ENCODE results near the gene DENND1C. TPM values are rescaled to one million over a fixed set of nuclear protein-coding genes. Genes with fewer than 3 reads are reported as not detected.

DENND1C gene
- total RNA-seq, 2 experiments from 2014 or later = 58.2 to 61.2 TPM

DNA sequence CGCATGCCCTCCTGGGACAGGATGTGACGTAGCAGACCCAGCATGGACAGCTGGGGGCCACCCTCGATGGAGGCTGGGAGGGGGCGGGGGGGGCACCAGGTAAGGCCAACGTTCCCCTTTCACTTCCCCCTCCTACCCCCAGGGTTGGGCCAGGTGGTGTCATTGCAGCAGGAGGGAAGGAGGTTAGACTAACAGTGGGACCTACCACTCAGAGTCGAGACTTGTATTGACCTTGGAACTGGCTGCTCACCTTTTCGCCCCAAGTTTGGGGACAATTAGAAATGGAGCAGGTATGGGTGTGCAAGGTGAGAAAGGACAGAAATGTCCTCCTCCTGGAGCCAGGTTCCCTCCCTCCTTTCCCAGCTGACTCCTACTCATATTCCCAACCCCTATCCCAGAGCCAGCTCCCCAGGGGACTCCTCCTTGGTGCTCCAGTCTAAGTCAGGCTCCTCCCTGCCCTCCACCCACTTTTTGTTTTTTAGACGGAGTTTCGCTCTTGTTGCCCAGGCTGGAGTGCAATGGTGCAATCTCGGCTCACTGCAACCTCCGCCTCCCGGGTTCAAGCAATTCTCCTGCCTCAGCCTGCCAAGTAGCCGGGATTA lies 39.4 kb downstream of the DENND1C start:
- TF ChIP-seq, protein P1, sequence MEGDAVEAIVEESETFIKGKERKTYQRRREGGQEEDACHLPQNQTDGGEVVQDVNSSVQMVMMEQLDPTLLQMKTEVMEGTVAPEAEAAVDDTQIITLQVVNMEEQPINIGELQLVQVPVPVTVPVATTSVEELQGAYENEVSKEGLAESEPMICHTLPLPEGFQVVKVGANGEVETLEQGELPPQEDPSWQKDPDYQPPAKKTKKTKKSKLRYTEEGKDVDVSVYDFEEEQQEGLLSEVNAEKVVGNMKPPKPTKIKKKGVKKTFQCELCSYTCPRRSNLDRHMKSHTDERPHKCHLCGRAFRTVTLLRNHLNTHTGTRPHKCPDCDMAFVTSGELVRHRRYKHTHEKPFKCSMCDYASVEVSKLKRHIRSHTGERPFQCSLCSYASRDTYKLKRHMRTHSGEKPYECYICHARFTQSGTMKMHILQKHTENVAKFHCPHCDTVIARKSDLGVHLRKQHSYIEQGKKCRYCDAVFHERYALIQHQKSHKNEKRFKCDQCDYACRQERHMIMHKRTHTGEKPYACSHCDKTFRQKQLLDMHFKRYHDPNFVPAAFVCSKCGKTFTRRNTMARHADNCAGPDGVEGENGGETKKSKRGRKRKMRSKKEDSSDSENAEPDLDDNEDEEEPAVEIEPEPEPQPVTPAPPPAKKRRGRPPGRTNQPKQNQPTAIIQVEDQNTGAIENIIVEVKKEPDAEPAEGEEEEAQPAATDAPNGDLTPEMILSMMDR (IDR thresholded peaks at IDR 0.05) = no peak
- H3K36me3 Mint-ChIP-seq (ENCODE audit: low read depth) = no peaks in the 10 kb centered on the region
- POLR2A ChIA-PET = no interaction called here
- no peaks in the 10 kb centered on the region for H3K4me1 Mint-ChIP-seq (ENCODE audit: low read depth)
- H3K27me3 Mint-ChIP-seq = no peaks in the 10 kb centered on the region
- ATAC-seq = no peak
- intact Hi-C loops (cut with micrococcal nuclease) = no loop called here
- no peak overlapping the region for H3K27ac Mint-ChIP-seq
- DNase-seq = no peak
- H3K4me3 Mint-ChIP-seq = no peak overlapping the region
- CTCF ChIA-PET = no interaction called here
- no peaks in the 10 kb centered on the region for H3K9me3 Mint-ChIP-seq

DNA sequence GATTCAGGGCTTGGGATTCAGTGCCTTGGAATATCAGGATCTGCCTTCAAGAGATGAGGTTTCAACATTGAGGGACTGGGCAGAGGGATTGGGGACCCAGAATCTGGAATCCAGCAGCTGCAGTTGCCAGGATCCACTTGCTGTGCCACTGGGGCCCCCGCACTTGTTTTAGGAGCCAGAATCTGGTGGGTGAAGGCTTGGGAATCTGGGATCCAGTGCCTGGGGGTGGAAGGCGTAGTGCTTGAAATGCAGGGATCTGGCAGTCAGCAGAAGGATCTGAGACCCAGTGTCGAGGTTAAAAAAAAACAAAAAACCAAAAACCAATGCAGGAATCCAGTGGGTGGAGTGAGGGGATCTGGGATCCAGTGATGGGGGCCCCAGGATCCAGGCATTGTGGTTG lies 40.7 kb downstream of the DENND1C start:
- no peaks in the 10 kb centered on the region for H3K27me3 Mint-ChIP-seq
- CTCF ChIA-PET = no interaction called here
- intact Hi-C loops (cut with micrococcal nuclease) = no loop called here
- ATAC-seq = no peak
- H3K36me3 Mint-ChIP-seq (ENCODE audit: low read depth) = no peaks in the 10 kb centered on the region
- no peaks in the 10 kb centered on the region for H3K9me3 Mint-ChIP-seq
- no peaks in the 10 kb centered on the region for H3K4me1 Mint-ChIP-seq (ENCODE audit: low read depth)
- POLR2A ChIA-PET = no interaction called here
- no peak overlapping the region for H3K4me3 Mint-ChIP-seq
- TF ChIP-seq, protein P1 (IDR thresholded peaks at IDR 0.05) = no peak
- no peak overlapping the region for H3K27ac Mint-ChIP-seq
- DNase-seq = no peak

DNA sequence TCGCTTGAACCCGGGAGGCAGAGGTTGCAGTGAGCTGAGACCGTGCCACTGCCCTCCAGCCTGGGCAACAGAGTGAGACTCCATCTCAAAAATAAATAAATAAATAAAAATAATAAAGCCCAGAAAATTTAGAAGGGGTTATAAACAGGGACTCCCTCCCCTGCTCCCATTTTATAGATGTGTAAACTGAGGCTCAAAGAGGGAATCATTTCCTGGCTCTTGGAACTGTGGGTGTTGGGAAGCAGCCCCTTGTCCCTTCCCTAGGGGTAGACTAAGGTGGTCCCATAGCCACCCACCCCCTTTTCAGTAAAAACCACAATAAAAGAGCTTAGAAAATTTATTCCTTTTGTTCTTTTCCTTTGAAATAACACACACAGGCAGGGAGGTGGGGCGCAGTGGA lies 41.8 kb downstream of the DENND1C start:
- intact Hi-C loops (cut with micrococcal nuclease) = no loop called here
- no peak overlapping the region for H3K4me3 Mint-ChIP-seq
- POLR2A ChIA-PET = no interaction called here
- CTCF ChIA-PET = no interaction called here
- no peaks in the 10 kb centered on the region for H3K27me3 Mint-ChIP-seq
- TF ChIP-seq, protein P1 (IDR thresholded peaks at IDR 0.05) = no peak
- H3K9me3 Mint-ChIP-seq = no peaks in the 10 kb centered on the region
- H3K4me1 Mint-ChIP-seq (ENCODE audit: low read depth) = no peaks in the 10 kb centered on the region
- ATAC-seq (no peak), DNase-seq (no peak)
- H3K27ac Mint-ChIP-seq = no peak overlapping the region
- no peaks in the 10 kb centered on the region for H3K36me3 Mint-ChIP-seq (ENCODE audit: low read depth)

DNA sequence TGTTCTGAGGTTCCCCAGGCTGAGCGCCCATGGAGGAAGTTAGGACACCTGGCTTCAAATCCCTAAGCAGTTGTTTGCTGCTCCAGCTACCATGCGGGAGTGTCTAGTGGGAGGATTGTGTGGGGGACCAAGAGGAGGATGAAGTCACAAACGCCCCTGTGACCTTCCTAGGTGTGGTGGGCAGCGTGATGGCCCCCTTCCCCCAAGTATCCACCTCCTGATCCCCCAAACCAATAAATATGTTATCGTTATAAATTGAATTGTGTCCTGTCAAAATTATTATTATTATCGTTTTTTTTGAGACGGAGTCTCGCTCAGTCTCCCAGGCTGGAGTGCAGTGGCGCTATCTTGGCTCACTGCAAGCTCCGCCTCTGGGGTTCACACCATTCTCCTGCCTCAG lies 47.9 kb downstream of the DENND1C start, which contains the start of gene SLC25A41:
SLC25A41 (minus strand) TSS at position 101 of the 400 bp plus-strand sequence; CDS start at position 31, 70 bp downstream.
- POLR2A ChIA-PET = no interaction called here
- TF ChIP-seq, protein P1 (IDR thresholded peaks at IDR 0.05) = no peak
- no peaks in the 10 kb centered on the region for H3K36me3 Mint-ChIP-seq (ENCODE audit: low read depth)
- CTCF ChIA-PET = no interaction called here
- no peak within 1 kb of the TSS for H3K27ac Mint-ChIP-seq
- intact Hi-C loops (cut with micrococcal nuclease) = no loop called here
- DNase-seq = no peak
- H3K4me1 Mint-ChIP-seq (ENCODE audit: low read depth) = peaks cover 2% of the 10 kb centered on the region
- no peak for ATAC-seq
- H3K9me3 Mint-ChIP-seq = no peaks in the 10 kb centered on the region
- no peak within 1 kb of the TSS for H3K4me3 Mint-ChIP-seq
- H3K27me3 Mint-ChIP-seq = no peaks in the 10 kb centered on the region

DNA sequence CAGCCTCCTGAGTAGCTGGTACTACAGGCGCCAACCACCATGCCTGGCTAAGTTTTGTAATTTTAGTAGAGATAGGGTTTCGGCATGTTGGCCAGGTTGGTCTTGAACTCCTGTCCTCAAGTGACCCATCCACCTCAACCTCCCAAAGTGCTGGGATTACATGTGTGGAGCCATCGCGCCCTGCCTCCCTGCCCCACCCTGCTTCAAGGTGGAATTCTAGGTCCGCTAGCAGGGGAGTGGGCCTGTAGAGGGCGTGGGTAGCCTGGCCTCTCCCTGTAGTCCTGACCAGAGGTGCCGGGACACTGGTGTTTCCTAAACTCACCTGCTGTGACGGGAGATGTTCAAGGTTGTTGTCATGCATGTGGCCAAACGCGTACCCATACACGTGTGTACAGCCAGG lies 48.4 kb downstream of the DENND1C start:
- H3K4me3 Mint-ChIP-seq = no peak overlapping the region
- H3K36me3 Mint-ChIP-seq (ENCODE audit: low read depth) = no peaks in the 10 kb centered on the region
- H3K4me1 Mint-ChIP-seq (ENCODE audit: low read depth) = peaks cover 2% of the 10 kb centered on the region
- TF ChIP-seq, protein P1 (IDR thresholded peaks at IDR 0.05) = no peak
- H3K27me3 Mint-ChIP-seq = no peaks in the 10 kb centered on the region
- ChIA-PET POLR2A (no interaction called here), CTCF (no interaction called here)
- no peak overlapping the region for H3K27ac Mint-ChIP-seq
- H3K9me3 Mint-ChIP-seq = no peaks in the 10 kb centered on the region
- ATAC-seq (no peak), DNase-seq (no peak)
- intact Hi-C loops (cut with micrococcal nuclease) = no loop called here

Data from activated CD8-positive, alpha-beta T cell treated with anti-CD3 and anti-CD28 coated beads for 36 hours (primary cell).